Liver (tissue), 9 donors: ENCODE measurements around the gene RTP5. TPM values are rescaled to one million over a fixed set of nuclear protein-coding genes. Genes with fewer than 3 reads are reported as not detected.

Experiments
- DNase-seq: peaks from one replicate; pipeline ENCODE4 v3.0.0-alpha.2; 2017; ENCODE audit warnings: low spot score
- H3K27ac ChIP-seq, 2 donors: one replicate each; pipeline ENCODE4 v1.7.0; 2013; ENCODE audit warnings: inconsistent platforms in 2 of 2, low read length in 2 of 2, control low read depth in 1 of 2, low read depth in 1 of 2, mild to moderate bottlenecking in 1 of 2
- H3K27me3 ChIP-seq, 4 donors: one replicate each; pipeline versions ENCODE4 v1.6.1 to v1.7.0; 2013; ENCODE audit warnings: low read length in 3 of 4, inconsistent platforms in 1 of 4, mild to moderate bottlenecking in 1 of 4, moderate library complexity in 1 of 4; ENCODE audit not compliant: control insufficient read depth in 4 of 4, insufficient read depth in 4 of 4
- H3K36me3 ChIP-seq, 4 donors: one replicate each; pipeline versions ENCODE4 v1.6.1 to v1.7.0; 2013; ENCODE audit warnings: low read length in 3 of 4, mild to moderate bottlenecking in 3 of 4, low read depth in 1 of 4, moderate library complexity in 1 of 4; ENCODE audit not compliant: control insufficient read depth in 4 of 4, insufficient read depth in 3 of 4
- H3K4me1 ChIP-seq, 4 donors: one replicate each; pipeline versions ENCODE4 v1.6.1 to v1.7.0; 2013; ENCODE audit warnings: low read length in 3 of 4, mild to moderate bottlenecking in 3 of 4, moderate library complexity in 1 of 4; ENCODE audit not compliant: control insufficient read depth in 4 of 4, insufficient read depth in 4 of 4
- H3K4me3 ChIP-seq, 3 donors: one replicate each; pipeline versions ENCODE4 v1.6.1 to v1.7.0; 2013; ENCODE audit warnings: low read length in 3 of 3, control low read depth in 1 of 3, low read depth in 1 of 3, mild to moderate bottlenecking in 1 of 3
- H3K9ac ChIP-seq, 2 donors: one replicate each; pipeline ENCODE4 v1.7.0; 2013; ENCODE audit warnings: low read length in 2 of 2, mild to moderate bottlenecking in 2 of 2, moderate library complexity in 2 of 2, control low read depth in 1 of 2, low read depth in 1 of 2
- H3K9me3 ChIP-seq, 4 donors: one replicate each; pipeline versions ENCODE4 v1.6.1 to v1.7.0; 2013; ENCODE audit warnings: low read length in 3 of 4; ENCODE audit not compliant: control insufficient read depth in 4 of 4
- EGR1 ChIP-seq, 2 donors: IDR thresholded peaks; 2 replicates each; pipeline ENCODE4 v1.6.1; 2016 to 2018; ENCODE audit warnings: antibody characterized with exemption in 2 of 2, low read depth in 2 of 2
- FOXA1 ChIP-seq: IDR thresholded peaks from 2 replicates; pipeline ENCODE4 v1.6.1; 2016; ENCODE audit warnings: antibody characterized with exemption
- FOXA2 ChIP-seq: IDR thresholded peaks from 2 replicates; pipeline ENCODE4 v1.6.1; 2016; ENCODE audit warnings: antibody characterized with exemption
- GABPA ChIP-seq, 2 donors: IDR thresholded peaks in 1 of 2; conservative IDR thresholded peaks in 1 of 2; 2 replicates each; pipeline ENCODE4 v1.6.1; 2016; ENCODE audit warnings: antibody characterized with exemption in 2 of 2, mild to moderate bottlenecking in 1 of 2, moderate library complexity in 1 of 2
- HNF4A ChIP-seq, 2 donors: conservative IDR thresholded peaks; 2 replicates each; pipeline ENCODE4 v1.6.1; 2016; ENCODE audit warnings: antibody characterized with exemption in 2 of 2, mild to moderate bottlenecking in 2 of 2
- HNF4G ChIP-seq: IDR thresholded peaks from 2 replicates; pipeline ENCODE4 v1.6.1; 2016; ENCODE audit warnings: antibody characterized with exemption
- JUND ChIP-seq, 2 donors: IDR thresholded peaks; 2 replicates each; pipeline ENCODE4 v1.6.1; 2016; ENCODE audit warnings: antibody characterized with exemption in 2 of 2
- NR2F2 ChIP-seq: IDR thresholded peaks from 2 replicates; pipeline ENCODE4 v1.6.1; 2016; ENCODE audit warnings: antibody characterized with exemption
- RAD21 ChIP-seq, 2 donors: IDR thresholded peaks; 2 replicates each; pipeline ENCODE4 v1.6.1; 2016; ENCODE audit warnings: antibody characterized with exemption in 2 of 2, mild to moderate bottlenecking in 2 of 2
- RXRA ChIP-seq, 2 donors: IDR thresholded peaks; 2 replicates each; pipeline ENCODE4 v1.6.1; 2017 to 2018; ENCODE audit warnings: antibody characterized with exemption in 2 of 2, mild to moderate bottlenecking in 1 of 2
- SP1 ChIP-seq: IDR thresholded peaks from 2 replicates; pipeline ENCODE4 v1.6.1; 2018; ENCODE audit warnings: antibody characterized with exemption, mild to moderate bottlenecking
- TAF1 ChIP-seq: conservative IDR thresholded peaks from 2 replicates; pipeline ENCODE4 v1.6.1; 2016; ENCODE audit warnings: antibody characterized with exemption, mild to moderate bottlenecking
- YY1 ChIP-seq: IDR thresholded peaks from 2 replicates; pipeline ENCODE4 v1.6.1; 2016; ENCODE audit warnings: antibody characterized with exemption, mild to moderate bottlenecking
- WGBS: extraction: QIAGEN DNeasy Blood & Tissue Kit; methylation state at CpG from one replicate; pipeline ENCODE4 v1.1.7; 2013; 5-methylcytosine and 5-hydroxymethylcytosine counted together
- polyA plus RNA-seq, 2 donors: library from polyadenylated mRNA; stranded (reverse) in 1 of 2; unstranded in 1 of 2; fragments of 200-250 nt in 1 of 2; fragments of >200 nt in 1 of 2; fragmentation: Nextera tagmentation in 1 of 2; extraction: Ambion mirVana in 1 of 2; gene quantifications; one replicate each; pipeline versions ENCODE4 v1.2.1 to v1.2.3, GENCODE V29; 2013 to 2015
- total RNA-seq, 2 donors: library from RNA; depleted of rRNA; stranded (reverse); fragments of >200 nt; gene quantifications; one replicate each; pipeline ENCODE4 v1.2.3, GENCODE V29; 2014
- TF ChIP-seq, protein P1 (sequence below): IDR thresholded peaks from 2 replicates; pipeline ENCODE4 v1.6.1; 2016; ENCODE audit warnings: antibody characterized with exemption, mild to moderate bottlenecking
- TF ChIP-seq, protein P2 (sequence below): IDR thresholded peaks from 2 replicates; pipeline ENCODE4 v1.6.1; 2016; ENCODE audit warnings: antibody characterized with exemption
- TF ChIP-seq, protein P3 (sequence below): fragments of 150-350 bp; IDR thresholded peaks from 2 replicates; pipeline ENCODE4 v1.5.1; 2017; ENCODE audit warnings: improper control_type of control experiment, low read depth, low read length; ENCODE audit not compliant: missing input control
- TF ChIP-seq, protein P4 (sequence below): IDR thresholded peaks from 2 replicates; pipeline ENCODE4 v1.6.1; 2016; ENCODE audit warnings: antibody characterized with exemption
- TF ChIP-seq, protein P5 (sequence below): IDR thresholded peaks from 2 replicates; pipeline ENCODE4 v1.6.1; 2016; ENCODE audit warnings: antibody characterized with exemption
- donor health status: healthy.
- donor health status: healthy.
- donor health status: healthy.
- donor health status: healthy.
- donor health status: healthy.

Gene RTP5
- total and polyA plus RNA-seq, 4 donors, result under 0.01 to 0.03 TPM; not detected in 2

DNA sequence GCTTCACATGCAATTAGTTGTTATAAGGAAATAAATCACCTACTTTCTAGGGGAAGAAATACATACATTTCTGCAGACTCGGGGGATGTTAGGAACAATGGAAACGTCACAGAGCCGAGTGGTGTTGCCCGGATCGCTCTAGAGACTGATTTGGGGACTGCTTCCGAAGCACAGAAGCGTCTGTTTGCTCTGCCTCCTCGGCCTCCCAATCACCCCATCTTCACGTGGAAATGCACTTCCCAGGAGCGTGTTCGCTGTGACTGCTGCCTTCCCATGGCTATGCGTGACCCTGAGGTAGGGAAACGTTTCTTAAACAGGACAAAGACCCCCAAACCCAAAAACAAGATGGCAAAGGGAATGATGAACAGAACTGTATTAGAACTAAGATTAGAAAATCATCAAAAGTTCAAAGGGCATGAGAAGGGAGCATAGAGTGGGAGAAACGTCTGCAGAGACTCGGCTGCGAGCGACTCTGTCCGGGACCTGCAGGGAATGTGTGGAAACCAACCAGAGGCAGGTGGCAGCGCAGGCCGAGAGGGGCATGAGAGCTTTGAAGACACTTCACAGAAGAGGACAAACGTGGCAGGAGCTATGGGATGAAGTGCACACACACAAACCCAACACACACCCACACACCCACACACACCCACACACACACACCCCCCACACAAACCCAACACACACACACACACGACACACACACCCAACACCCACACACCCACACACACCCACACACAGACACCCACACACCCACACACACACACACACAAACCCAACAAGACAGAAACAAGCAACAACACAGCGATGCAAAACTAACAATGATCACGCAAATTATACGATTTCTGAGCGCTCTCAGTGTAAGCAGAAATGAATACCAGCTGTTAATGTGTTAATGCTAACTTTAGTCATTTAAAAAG lies 41.3 kb downstream of the RTP5 start:
- Histone ChIP-seq H3K9ac (no peak overlapping the region), H3K9me3 (no peaks in the 10 kb centered on the region), H3K27me3 (no peaks in the 10 kb centered on the region), H3K27ac (no peak overlapping the region), H3K4me1 (peaks cover 3 to 10% (median 7%) of the 10 kb centered on the region in 4 donors), H3K4me3 (no peak overlapping the region), H3K36me3 (no peaks in the 10 kb centered on the region)
- no peak for DNase-seq
- no peak for TF ChIP-seq JUND (IDR thresholded peaks at IDR 0.05)
- no peak for TF ChIP-seq YY1
- TF ChIP-seq, protein P1, sequence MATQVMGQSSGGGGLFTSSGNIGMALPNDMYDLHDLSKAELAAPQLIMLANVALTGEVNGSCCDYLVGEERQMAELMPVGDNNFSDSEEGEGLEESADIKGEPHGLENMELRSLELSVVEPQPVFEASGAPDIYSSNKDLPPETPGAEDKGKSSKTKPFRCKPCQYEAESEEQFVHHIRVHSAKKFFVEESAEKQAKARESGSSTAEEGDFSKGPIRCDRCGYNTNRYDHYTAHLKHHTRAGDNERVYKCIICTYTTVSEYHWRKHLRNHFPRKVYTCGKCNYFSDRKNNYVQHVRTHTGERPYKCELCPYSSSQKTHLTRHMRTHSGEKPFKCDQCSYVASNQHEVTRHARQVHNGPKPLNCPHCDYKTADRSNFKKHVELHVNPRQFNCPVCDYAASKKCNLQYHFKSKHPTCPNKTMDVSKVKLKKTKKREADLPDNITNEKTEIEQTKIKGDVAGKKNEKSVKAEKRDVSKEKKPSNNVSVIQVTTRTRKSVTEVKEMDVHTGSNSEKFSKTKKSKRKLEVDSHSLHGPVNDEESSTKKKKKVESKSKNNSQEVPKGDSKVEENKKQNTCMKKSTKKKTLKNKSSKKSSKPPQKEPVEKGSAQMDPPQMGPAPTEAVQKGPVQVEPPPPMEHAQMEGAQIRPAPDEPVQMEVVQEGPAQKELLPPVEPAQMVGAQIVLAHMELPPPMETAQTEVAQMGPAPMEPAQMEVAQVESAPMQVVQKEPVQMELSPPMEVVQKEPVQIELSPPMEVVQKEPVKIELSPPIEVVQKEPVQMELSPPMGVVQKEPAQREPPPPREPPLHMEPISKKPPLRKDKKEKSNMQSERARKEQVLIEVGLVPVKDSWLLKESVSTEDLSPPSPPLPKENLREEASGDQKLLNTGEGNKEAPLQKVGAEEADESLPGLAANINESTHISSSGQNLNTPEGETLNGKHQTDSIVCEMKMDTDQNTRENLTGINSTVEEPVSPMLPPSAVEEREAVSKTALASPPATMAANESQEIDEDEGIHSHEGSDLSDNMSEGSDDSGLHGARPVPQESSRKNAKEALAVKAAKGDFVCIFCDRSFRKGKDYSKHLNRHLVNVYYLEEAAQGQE, result no peak
- TF ChIP-seq, protein P2, sequence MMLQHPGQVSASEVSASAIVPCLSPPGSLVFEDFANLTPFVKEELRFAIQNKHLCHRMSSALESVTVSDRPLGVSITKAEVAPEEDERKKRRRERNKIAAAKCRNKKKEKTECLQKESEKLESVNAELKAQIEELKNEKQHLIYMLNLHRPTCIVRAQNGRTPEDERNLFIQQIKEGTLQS, result no peak
- TF ChIP-seq SP1, result no peak
- TF ChIP-seq, protein P3, sequence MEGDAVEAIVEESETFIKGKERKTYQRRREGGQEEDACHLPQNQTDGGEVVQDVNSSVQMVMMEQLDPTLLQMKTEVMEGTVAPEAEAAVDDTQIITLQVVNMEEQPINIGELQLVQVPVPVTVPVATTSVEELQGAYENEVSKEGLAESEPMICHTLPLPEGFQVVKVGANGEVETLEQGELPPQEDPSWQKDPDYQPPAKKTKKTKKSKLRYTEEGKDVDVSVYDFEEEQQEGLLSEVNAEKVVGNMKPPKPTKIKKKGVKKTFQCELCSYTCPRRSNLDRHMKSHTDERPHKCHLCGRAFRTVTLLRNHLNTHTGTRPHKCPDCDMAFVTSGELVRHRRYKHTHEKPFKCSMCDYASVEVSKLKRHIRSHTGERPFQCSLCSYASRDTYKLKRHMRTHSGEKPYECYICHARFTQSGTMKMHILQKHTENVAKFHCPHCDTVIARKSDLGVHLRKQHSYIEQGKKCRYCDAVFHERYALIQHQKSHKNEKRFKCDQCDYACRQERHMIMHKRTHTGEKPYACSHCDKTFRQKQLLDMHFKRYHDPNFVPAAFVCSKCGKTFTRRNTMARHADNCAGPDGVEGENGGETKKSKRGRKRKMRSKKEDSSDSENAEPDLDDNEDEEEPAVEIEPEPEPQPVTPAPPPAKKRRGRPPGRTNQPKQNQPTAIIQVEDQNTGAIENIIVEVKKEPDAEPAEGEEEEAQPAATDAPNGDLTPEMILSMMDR, result no peak
- TF ChIP-seq HNF4G, result no peak
- no peak for TF ChIP-seq NR2F2
- TF ChIP-seq RAD21 (IDR thresholded peaks at IDR 0.05), result no peak
- no peak for TF ChIP-seq FOXA2
- TF ChIP-seq RXRA (IDR thresholded peaks at IDR 0.05), result no peak
- no peak for TF ChIP-seq FOXA1
- TF ChIP-seq EGR1 (IDR thresholded peaks at IDR 0.05; ENCODE audit: low read depth in 2 of 2), result no peak
- no peak for TF ChIP-seq GABPA (IDR thresholded peaks at IDR 0.05 in 1 of 2, conservative IDR thresholded peaks at IDR 0.05 in 1 of 2)
- no peak for TF ChIP-seq TAF1
- TF ChIP-seq, protein P4, sequence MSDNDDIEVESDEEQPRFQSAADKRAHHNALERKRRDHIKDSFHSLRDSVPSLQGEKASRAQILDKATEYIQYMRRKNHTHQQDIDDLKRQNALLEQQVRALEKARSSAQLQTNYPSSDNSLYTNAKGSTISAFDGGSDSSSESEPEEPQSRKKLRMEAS, result no peak
- 97% methylated on average over 26 of the region's 26 CpGs for WGBS

DNA sequence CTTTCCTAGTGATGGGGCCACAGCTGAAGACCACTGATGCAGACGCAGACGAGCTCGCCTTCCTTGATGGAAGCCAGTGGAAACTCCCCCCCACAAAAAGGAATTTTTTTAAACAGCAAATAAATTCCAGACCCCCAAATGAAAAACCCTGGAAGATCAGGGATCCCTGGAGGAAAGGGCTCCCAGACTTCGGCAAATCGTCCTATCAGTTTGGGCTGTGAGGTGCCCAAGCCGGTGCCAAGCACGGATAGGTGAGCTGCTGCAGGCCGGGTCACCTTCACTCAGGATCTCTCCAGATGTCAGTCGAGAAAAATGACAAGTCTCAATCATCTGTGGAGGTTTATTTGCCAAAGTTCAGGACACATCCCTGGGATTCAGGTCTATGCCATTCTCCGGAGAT lies 42.0 kb downstream of the RTP5 start:
- Histone ChIP-seq H3K27me3 (no peaks in the 10 kb centered on the region), H3K27ac (no peak overlapping the region), H3K4me1 (peaks cover 3 to 10% (median 7%) of the 10 kb centered on the region in 4 donors), H3K9ac (no peak overlapping the region), H3K9me3 (no peaks in the 10 kb centered on the region), H3K36me3 (no peaks in the 10 kb centered on the region), H3K4me3 (no peak overlapping the region)
- 93% methylated on average over 10 of the region's 10 CpGs for WGBS
- no peak for DNase-seq
- TF ChIP-seq, protein P5, sequence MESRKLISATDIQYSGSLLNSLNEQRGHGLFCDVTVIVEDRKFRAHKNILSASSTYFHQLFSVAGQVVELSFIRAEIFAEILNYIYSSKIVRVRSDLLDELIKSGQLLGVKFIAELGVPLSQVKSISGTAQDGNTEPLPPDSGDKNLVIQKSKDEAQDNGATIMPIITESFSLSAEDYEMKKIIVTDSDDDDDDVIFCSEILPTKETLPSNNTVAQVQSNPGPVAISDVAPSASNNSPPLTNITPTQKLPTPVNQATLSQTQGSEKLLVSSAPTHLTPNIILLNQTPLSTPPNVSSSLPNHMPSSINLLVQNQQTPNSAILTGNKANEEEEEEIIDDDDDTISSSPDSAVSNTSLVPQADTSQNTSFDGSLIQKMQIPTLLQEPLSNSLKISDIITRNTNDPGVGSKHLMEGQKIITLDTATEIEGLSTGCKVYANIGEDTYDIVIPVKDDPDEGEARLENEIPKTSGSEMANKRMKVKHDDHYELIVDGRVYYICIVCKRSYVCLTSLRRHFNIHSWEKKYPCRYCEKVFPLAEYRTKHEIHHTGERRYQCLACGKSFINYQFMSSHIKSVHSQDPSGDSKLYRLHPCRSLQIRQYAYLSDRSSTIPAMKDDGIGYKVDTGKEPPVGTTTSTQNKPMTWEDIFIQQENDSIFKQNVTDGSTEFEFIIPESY, result no peak
- TF ChIP-seq JUND (IDR thresholded peaks at IDR 0.05), result no peak
- TF ChIP-seq, protein P1, result no peak
- TF ChIP-seq FOXA1, result no peak
- TF ChIP-seq YY1, result no peak
- TF ChIP-seq HNF4A (conservative IDR thresholded peaks at IDR 0.05), result no peak
